ENCODE measurements around the gene BSN.

BSN gene

GRCh38 chr3:49700014-49700413 lies 145.7 kb downstream of the BSN start:
- Histone ChIP-seq H3K9me3 (no peaks in the 10 kb centered on the region), H3K4me3 (ENCODE audit: low read depth in 1 of 2, low read length in 1 of 2) (no peak overlapping the region), H3K4me1 (ENCODE audit: control insufficient read depth in 1 of 2, insufficient read depth in 1 of 2, low read depth in 1 of 2, low read length in 1 of 2) (no peaks in the 10 kb centered on the region), H3K27me3 (no peaks in the 10 kb centered on the region), H3K27ac (no peak overlapping the region), H3K36me3 (peaks cover 84% of the 10 kb centered on the region)
- no peak for TF ChIP-seq CTCF (IDR thresholded peaks at IDR 0.05)

- peaks cover 89% of the 10 kb centered on the region for H3K36me3 ChIP-seq
- no peaks in the 10 kb centered on the region for H3K9me3 ChIP-seq
- H3K27me3 ChIP-seq: no peaks in the 10 kb centered on the region
- no peak overlapping the region for H3K27ac ChIP-seq
- H3K4me3 ChIP-seq (ENCODE audit: low read depth in 1 of 2, low read length in 1 of 2): no peak overlapping the region
- no peak for TF ChIP-seq CTCF (IDR thresholded peaks at IDR 0.05)
- no peaks in the 10 kb centered on the region for H3K4me1 ChIP-seq (ENCODE audit: control insufficient read depth in 1 of 2, insufficient read depth in 1 of 2, low read depth in 1 of 2, low read length in 1 of 2)
Measured at GRCh38 chr3:49700453-49701128, 146.3 kb downstream of the BSN start.

- H3K4me1 ChIP-seq (ENCODE audit: control insufficient read depth in 1 of 2, insufficient read depth in 1 of 2, low read depth in 1 of 2, low read length in 1 of 2): no peaks in the 10 kb centered on the region
- peaks cover 99% of the 10 kb centered on the region for H3K36me3 ChIP-seq
- TF ChIP-seq CTCF (IDR thresholded peaks at IDR 0.05): no peak
- no peak overlapping the region for H3K4me3 ChIP-seq (ENCODE audit: low read depth in 1 of 2, low read length in 1 of 2)
- H3K9me3 ChIP-seq: no peaks in the 10 kb centered on the region
- H3K27ac ChIP-seq: no peak overlapping the region
- no peaks in the 10 kb centered on the region for H3K27me3 ChIP-seq
Measured at GRCh38 chr3:49701388-49702077, 147.3 kb downstream of the BSN start.

- no peak overlapping the region for H3K4me3 ChIP-seq (ENCODE audit: low read depth in 1 of 2, low read length in 1 of 2)
- H3K27ac ChIP-seq: no peak overlapping the region
- no peak for TF ChIP-seq CTCF (IDR thresholded peaks at IDR 0.05)
- peaks cover 98% of the 10 kb centered on the region for H3K36me3 ChIP-seq
- no peaks in the 10 kb centered on the region for H3K9me3 ChIP-seq
- H3K27me3 ChIP-seq: no peaks in the 10 kb centered on the region
- no peaks in the 10 kb centered on the region for H3K4me1 ChIP-seq (ENCODE audit: control insufficient read depth in 1 of 2, insufficient read depth in 1 of 2, low read depth in 1 of 2, low read length in 1 of 2)
Measured at GRCh38 chr3:49702672-49703071, 148.4 kb downstream of the BSN start.

- Histone ChIP-seq H3K4me1 (ENCODE audit: control insufficient read depth in 1 of 2, insufficient read depth in 1 of 2, low read depth in 1 of 2, low read length in 1 of 2) (no peaks in the 10 kb centered on the region), H3K4me3 (ENCODE audit: low read depth in 1 of 2, low read length in 1 of 2) (no peak overlapping the region), H3K27me3 (no peaks in the 10 kb centered on the region), H3K9me3 (no peaks in the 10 kb centered on the region), H3K27ac (no peak overlapping the region), H3K36me3 (peaks cover 95% of the 10 kb centered on the region)
- peak; percentile 49 for TF ChIP-seq CTCF (IDR thresholded peaks at IDR 0.05)
Measured at GRCh38 chr3:49703443-49703927, 149.2 kb downstream of the BSN start.
